B cell (primary cell): ENCODE data around the gene PDPK1. TPM values are rescaled to one million over a fixed set of nuclear protein-coding genes. Genes with fewer than 3 reads are reported as not detected.
A peak's percentile ranks its signal among the peaks of the same experiment; 100 is the strongest.
"Not testable (repeated sequence)": the region's sequence is repeated elsewhere in the genome, so short reads cannot be mapped to it uniquely, and the experiment has no call there.

ENCODE experiments used
- ATAC-seq: fragments of 200-7000 bp; cut with Tn5 transposase; one replicate; pipeline ENCODE4 v1.10.0; 2021; ENCODE audit warnings: low read depth, mild to moderate bottlenecking, moderate number of reproducible peaks, moderate library complexity
- CTCF ChIA-PET: fragments of 350-600 bp; sonication (Branson Sonifier 250); formaldehyde crosslinking; loops from one replicate; lab custom pipeline; 2021; ENCODE audit warnings: antibody characterized with exemption, inconsistent platforms; lab: Charles Lee
- POLR2A ChIA-PET: fragments of 350-600 bp; sonication (Branson Sonifier 250); formaldehyde crosslinking; loops from one replicate; lab custom pipeline; 2021; ENCODE audit warnings: antibody characterized with exemption; lab: Charles Lee
- DNase-seq: peaks from one replicate; pipeline ENCODE4 v3.0.0; 2013
- H2AFZ ChIP-seq: 2 replicates; pipeline ENCODE4 v1.6.1; 2012; ENCODE audit warnings: mild to moderate bottlenecking, low read depth, low read length; ENCODE audit not compliant: insufficient read depth, poor library complexity, severe bottlenecking
- H3K27ac ChIP-seq, 2 donors: 1 replicate in 1 of 2; 2 replicates in 1 of 2; pipeline ENCODE4 v1.5.1; 2012 to 2013; ENCODE audit warnings: low read length in 2 of 2, mild to moderate bottlenecking in 2 of 2, moderate library complexity in 1 of 2
- H3K27me3 ChIP-seq, 4 experiments: fragments of 200-600 bp in 1 of 4; sonication (generic) in 1 of 4; replicated peaks in 1 of 4; 1 replicate in 2 of 4; 2 replicates in 2 of 4; pipeline versions ENCODE4 v1.6.1 to v1.7.0; 2013 to 2016; ENCODE audit warnings: low read length in 3 of 4, mild to moderate bottlenecking in 2 of 4, mixed read lengths in 1 of 4, moderate library complexity in 1 of 4; ENCODE audit not compliant: insufficient read depth in 4 of 4, control insufficient read depth in 3 of 4; ENCODE audit errors: control extremely low read depth in 1 of 4
- H3K36me3 ChIP-seq, 2 experiments: replicated peaks in 1 of 2; 1 replicate in 1 of 2; 2 replicates in 1 of 2; pipeline versions ENCODE4 v1.6.1 to v1.7.1; 2013; ENCODE audit warnings: low read length in 1 of 2; ENCODE audit not compliant: insufficient read depth in 2 of 2, control insufficient read depth in 1 of 2; ENCODE audit errors: control extremely low read depth in 1 of 2, extremely low read depth in 1 of 2
- H3K4me1 ChIP-seq, 2 donors: fragments of 200-600 bp in 1 of 2; sonication (generic) in 1 of 2; 1 replicate in 1 of 2; 2 replicates in 1 of 2; pipeline versions ENCODE4 v1.5.1 to v1.6.1; 2013 to 2017; ENCODE audit warnings: low read length in 2 of 2; ENCODE audit not compliant: control insufficient read depth in 2 of 2, insufficient read depth in 2 of 2
- H3K4me2 ChIP-seq: replicated peaks from 2 replicates; pipeline ENCODE3; 2012; ENCODE audit warnings: mild to moderate bottlenecking, low read depth, low read length; ENCODE audit not compliant: poor library complexity, severe bottlenecking
- H3K4me3 ChIP-seq, 5 experiments: fragments of 200-600 bp in 1 of 5; sonication (generic) in 1 of 5; 1 replicate in 3 of 5; 2 replicates in 2 of 5; pipeline versions ENCODE4 v1.5.1 to v1.7.0; 2011 to 2016; ENCODE audit warnings: low read length in 4 of 5, mild to moderate bottlenecking in 4 of 5, low read depth in 2 of 5, control low read depth in 1 of 5, moderate library complexity in 1 of 5; ENCODE audit not compliant: insufficient read depth in 1 of 5; ENCODE audit errors: control extremely low read depth in 1 of 5, extremely low read depth in 1 of 5
- H3K79me2 ChIP-seq: fragments of 200-600 bp; sonication (generic); one replicate; pipeline ENCODE4 v1.6.0; 2016; ENCODE audit warnings: low read length; ENCODE audit not compliant: control insufficient read depth, insufficient read depth
- H3K9ac ChIP-seq: fragments of 200-600 bp; sonication (generic); 2 replicates; pipeline ENCODE4 v1.6.1; 2017; ENCODE audit warnings: mild to moderate bottlenecking, low read length, moderate library complexity
- H3K9me3 ChIP-seq, 3 donors: one replicate each; pipeline versions ENCODE4 v1.6.1 to v1.7.1; 2013; ENCODE audit warnings: low read length in 2 of 3; ENCODE audit not compliant: control insufficient read depth in 2 of 3, insufficient read depth in 1 of 3; ENCODE audit errors: control extremely low read depth in 1 of 3
- H4K20me1 ChIP-seq: 2 replicates; pipeline ENCODE4 v1.6.0; 2012; ENCODE audit warnings: mild to moderate bottlenecking, low read length; ENCODE audit not compliant: insufficient read depth, control insufficient read depth, poor library complexity, severe bottlenecking
- H3K27ac Mint-ChIP-seq: one replicate; pipeline ENCODE4 v1.8.0; 2021; ENCODE audit warnings: mixed read lengths
- H3K27me3 Mint-ChIP-seq: one replicate; pipeline ENCODE4 v1.8.0; 2021; ENCODE audit warnings: mixed read lengths
- H3K4me1 Mint-ChIP-seq: one replicate; pipeline ENCODE4 v1.8.0; 2021; ENCODE audit warnings: mixed read lengths
- H3K4me3 Mint-ChIP-seq: one replicate; pipeline ENCODE4 v1.8.0; 2021; ENCODE audit warnings: mixed read lengths
- H3K9me3 Mint-ChIP-seq: one replicate; pipeline ENCODE4 v1.8.0; 2022; ENCODE audit warnings: mixed read lengths; ENCODE audit not compliant: insufficient read depth
- WGBS: methylation state at CpG from one replicate; pipeline ENCODE4 v1.1.5; 2013; ENCODE audit warnings: missing lambda C conversion rate; ENCODE audit not compliant: insufficient coverage; 5-methylcytosine and 5-hydroxymethylcytosine counted together
- intact Hi-C: fragments of 100-400 bp; cut with micrococcal nuclease; formaldehyde crosslinking; loops from one replicate; pipeline ENCODE4 v1.10.0; 2022
- polyA plus RNA-seq: library from polyadenylated mRNA; depleted of rRNA; stranded (reverse); fragments of >200 nt; gene quantifications from 2 replicates; pipeline ENCODE4 v1.2.3, GENCODE V29; 2012
- total RNA-seq, 2 donors: library from RNA; stranded (reverse); fragments of 120-200 nt in 1 of 2; gene quantifications; 1 replicate in 1 of 2; 2 replicates in 1 of 2; pipeline versions ENCODE4 v1.2.3 to v1.2.4, GENCODE V29; 2013 to 2022

The PDPK1 gene
- total and polyA plus RNA-seq, 2 donors (not counting 1 experiment from before 2014, with no cell fraction given) = 32.5 to 84.1 TPM

GRCh38 chr16:2619628-2620027 is 81.8 kb downstream of the PDPK1 start:
- H2AFZ ChIP-seq, H3K9me3 Mint-ChIP-seq, H3K79me2 ChIP-seq, intact Hi-C loops, H3K4me1 ChIP-seq, ATAC-seq, CTCF ChIA-PET, H3K4me3 Mint-ChIP-seq, H3K27me3 ChIP-seq, H3K9ac ChIP-seq, H4K20me1 ChIP-seq, H3K4me2 ChIP-seq, H3K9me3 ChIP-seq, H3K4me1 Mint-ChIP-seq, POLR2A ChIA-PET, H3K27ac ChIP-seq, H3K36me3 ChIP-seq, H3K27ac Mint-ChIP-seq, DNase-seq, H3K4me3 ChIP-seq, H3K27me3 Mint-ChIP-seq: not testable (repeated sequence)
- WGBS = no CpG with 5 or more reads among the region's 12 CpGs

GRCh38 chr16:2620870-2621269 is 83.0 kb downstream of the PDPK1 start:
- not testable (repeated sequence) for H3K27ac Mint-ChIP-seq

GRCh38 chr16:2621395-2621794 is 83.6 kb downstream of the PDPK1 start:
- H3K27me3 ChIP-seq, H3K27ac ChIP-seq, H3K9ac ChIP-seq, CTCF ChIA-PET, H3K9me3 ChIP-seq, H3K36me3 ChIP-seq, intact Hi-C loops, H4K20me1 ChIP-seq, DNase-seq, H3K4me2 ChIP-seq, H3K4me3 Mint-ChIP-seq, ATAC-seq, H3K27ac Mint-ChIP-seq, H2AFZ ChIP-seq, POLR2A ChIA-PET, H3K4me1 ChIP-seq, H3K4me1 Mint-ChIP-seq, H3K9me3 Mint-ChIP-seq, H3K27me3 Mint-ChIP-seq, H3K4me3 ChIP-seq, H3K79me2 ChIP-seq: not testable (repeated sequence)
- WGBS = 100% methylated on average over 1 of the region's 8 CpGs

More at GRCh38 chr16:2620870-2621269, 83.0 kb downstream of the PDPK1 start:
- H3K4me1 Mint-ChIP-seq, H4K20me1 ChIP-seq, H3K27me3 Mint-ChIP-seq, POLR2A ChIA-PET, H3K36me3 ChIP-seq, ATAC-seq, H3K4me3 ChIP-seq, H3K79me2 ChIP-seq, intact Hi-C loops, H3K27me3 ChIP-seq, CTCF ChIA-PET, H3K4me1 ChIP-seq, H3K4me2 ChIP-seq, H3K4me3 Mint-ChIP-seq, H2AFZ ChIP-seq, H3K9me3 Mint-ChIP-seq, H3K27ac ChIP-seq, H3K9me3 ChIP-seq, DNase-seq, H3K9ac ChIP-seq: not testable (repeated sequence)
- no CpG with 5 or more reads among the region's 15 CpGs for WGBS

- DNase-seq, H3K4me1 Mint-ChIP-seq, H3K9me3 Mint-ChIP-seq, H3K4me2 ChIP-seq, H3K27ac ChIP-seq, H4K20me1 ChIP-seq, H3K4me3 ChIP-seq, H3K27me3 ChIP-seq, H3K79me2 ChIP-seq, POLR2A ChIA-PET, H3K36me3 ChIP-seq, intact Hi-C loops, H3K4me3 Mint-ChIP-seq, H3K9me3 ChIP-seq, H3K27ac Mint-ChIP-seq, H3K4me1 ChIP-seq, CTCF ChIA-PET, H3K27me3 Mint-ChIP-seq, H2AFZ ChIP-seq, H3K9ac ChIP-seq: not testable (repeated sequence)
- peak; percentile 41 for ATAC-seq
- WGBS = no CpG with 5 or more reads among the region's 6 CpGs
Measured at GRCh38 chr16:2627075-2627474, 89.3 kb downstream of the PDPK1 start.
